ENCODE measurements around the gene SRD5A1.

SRD5A1 gene

DNA sequence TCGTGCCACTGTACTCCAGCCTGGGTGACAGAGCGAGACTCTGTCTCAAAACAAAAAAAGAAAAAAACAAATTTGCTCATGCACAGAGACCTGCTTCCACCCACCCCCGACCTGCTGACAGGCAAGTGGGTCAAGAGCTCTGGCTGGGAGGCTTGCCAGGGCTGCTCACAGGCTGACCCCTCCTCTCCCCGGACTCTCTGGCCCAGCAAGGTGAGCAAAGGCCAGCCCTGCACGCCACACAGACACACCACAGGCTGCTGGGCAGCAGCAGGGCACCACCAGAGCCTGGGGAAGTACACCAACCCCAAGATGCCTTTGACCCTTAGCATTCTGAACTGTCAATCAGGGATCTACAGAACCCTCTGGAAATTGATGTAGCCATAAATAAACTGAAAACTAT is 29.6 kb upstream of the SRD5A1 start:
- no peak overlapping the region for H3K27ac ChIP-seq
- no peak for DNase-seq (ENCODE audit: low read depth, low spot score)

DNA sequence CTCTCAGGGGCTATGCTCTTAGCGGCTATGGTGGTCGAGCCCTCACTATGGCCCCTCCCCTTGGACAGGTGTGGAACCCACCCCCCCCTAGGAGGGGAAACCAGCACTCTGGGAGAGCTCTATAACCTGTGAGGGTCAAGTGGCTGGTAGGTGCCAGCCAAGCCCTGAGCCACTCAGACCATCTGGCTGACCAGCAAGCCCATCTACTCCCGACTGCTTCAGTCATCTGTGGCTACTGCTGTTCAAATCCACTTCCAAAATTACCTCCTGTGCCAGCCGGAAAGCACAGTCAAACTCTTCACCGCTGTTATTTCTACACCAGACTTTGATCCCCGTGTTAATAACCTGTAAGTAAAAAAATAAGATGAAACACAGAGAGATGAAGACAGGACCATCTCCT is 28.9 kb upstream of the SRD5A1 start:
- no peak for DNase-seq (ENCODE audit: low read depth, low spot score)
- H3K27ac ChIP-seq, result no peak overlapping the region

DNA sequence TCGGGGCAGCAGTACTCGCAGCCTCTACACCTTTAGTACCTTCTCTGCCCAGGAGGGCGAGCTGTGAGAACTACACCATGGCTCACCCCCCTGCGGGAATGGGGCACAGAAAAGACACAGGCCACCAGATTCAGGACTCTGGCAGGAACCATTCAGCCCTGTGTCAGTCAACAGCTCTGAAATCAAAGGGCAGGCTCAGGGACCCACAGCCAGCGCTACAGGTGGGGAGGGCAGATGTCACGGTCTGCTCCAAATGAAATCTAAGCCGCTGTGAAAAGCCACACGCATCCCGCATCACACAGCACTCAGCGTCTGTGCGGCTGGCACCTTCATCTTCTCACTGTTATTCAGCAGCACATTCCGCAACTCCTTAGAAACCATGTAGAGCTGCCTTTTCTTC is 28.3 kb upstream of the SRD5A1 start:
- no peak overlapping the region for H3K27ac ChIP-seq
- no peak for DNase-seq (ENCODE audit: low read depth, low spot score)

DNA sequence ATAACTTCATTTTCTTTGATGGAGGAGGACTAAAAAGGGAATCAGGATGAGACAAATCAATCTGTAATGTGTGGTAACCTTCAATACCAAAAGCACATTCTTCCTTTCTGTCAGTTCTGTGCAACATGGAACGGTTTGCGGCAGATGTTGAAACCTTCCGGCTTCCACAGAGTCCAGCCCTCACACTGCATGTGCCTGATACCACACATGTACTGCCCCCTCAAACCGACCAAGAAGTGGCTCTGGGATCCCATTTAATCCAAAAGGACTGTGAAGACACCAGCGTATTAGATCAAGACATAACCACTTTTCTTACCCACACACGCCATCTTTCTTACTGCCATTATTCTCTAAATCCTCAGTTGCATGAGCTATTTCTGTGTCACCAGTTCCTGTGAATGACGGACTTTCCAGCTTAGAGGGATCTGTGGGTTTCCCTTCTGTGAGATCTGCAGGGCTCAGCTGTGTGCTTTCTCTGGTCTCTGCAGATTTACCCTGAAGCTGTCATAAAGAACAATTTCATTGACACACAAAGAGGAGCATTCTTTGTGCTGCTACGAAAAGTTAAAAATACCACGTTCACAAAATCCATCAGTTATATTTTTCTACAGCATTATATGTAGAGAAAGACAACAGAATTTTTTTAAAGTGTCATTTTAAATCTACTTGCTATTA is 26.2 kb upstream of the SRD5A1 start:
- DNase-seq (ENCODE audit: low read depth, low spot score), result no peak
- no peak overlapping the region for H3K27ac ChIP-seq

DNA sequence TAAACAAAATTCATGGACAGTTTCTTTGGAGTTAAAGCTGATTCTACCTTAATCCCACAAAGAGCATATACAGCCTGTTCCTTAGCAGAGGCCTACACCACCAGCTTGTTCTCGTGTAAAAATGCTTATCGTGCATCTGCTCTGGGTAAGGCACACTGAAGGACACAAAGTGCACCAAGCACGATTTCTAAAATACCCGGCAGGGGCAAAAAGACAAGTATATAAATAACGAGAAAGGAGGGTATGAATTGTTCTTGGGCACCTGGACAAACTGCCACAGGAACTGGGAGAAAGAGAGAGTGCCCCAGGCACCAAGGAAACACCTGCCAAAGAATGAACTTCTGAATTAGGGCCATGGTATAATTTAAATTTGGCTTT is 25.7 kb upstream of the SRD5A1 start:
- DNase-seq (ENCODE audit: low read depth, low spot score), result no peak
- no peak overlapping the region for H3K27ac ChIP-seq

DNA sequence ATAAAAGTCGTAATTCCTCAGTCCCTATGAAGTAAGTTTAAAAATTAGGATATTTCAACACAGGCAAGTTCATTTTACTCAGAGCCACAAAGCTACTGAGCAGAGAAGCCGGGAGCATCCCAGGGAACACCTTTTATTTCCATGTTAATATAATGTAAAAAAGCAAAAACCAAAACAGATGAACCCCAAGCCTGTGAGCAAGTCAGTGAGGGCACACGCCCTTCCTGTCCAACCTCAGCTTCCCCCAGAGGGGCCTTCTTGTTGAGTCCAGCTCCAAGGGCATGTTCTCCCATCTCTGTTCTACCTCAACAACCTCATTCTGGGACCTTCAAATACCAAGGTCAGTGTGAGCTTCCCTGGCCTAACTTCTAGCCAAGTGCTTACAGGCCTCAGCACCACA is 25.2 kb upstream of the SRD5A1 start:
- no peak overlapping the region for H3K27ac ChIP-seq
- no peak for DNase-seq (ENCODE audit: low read depth, low spot score)

DNA sequence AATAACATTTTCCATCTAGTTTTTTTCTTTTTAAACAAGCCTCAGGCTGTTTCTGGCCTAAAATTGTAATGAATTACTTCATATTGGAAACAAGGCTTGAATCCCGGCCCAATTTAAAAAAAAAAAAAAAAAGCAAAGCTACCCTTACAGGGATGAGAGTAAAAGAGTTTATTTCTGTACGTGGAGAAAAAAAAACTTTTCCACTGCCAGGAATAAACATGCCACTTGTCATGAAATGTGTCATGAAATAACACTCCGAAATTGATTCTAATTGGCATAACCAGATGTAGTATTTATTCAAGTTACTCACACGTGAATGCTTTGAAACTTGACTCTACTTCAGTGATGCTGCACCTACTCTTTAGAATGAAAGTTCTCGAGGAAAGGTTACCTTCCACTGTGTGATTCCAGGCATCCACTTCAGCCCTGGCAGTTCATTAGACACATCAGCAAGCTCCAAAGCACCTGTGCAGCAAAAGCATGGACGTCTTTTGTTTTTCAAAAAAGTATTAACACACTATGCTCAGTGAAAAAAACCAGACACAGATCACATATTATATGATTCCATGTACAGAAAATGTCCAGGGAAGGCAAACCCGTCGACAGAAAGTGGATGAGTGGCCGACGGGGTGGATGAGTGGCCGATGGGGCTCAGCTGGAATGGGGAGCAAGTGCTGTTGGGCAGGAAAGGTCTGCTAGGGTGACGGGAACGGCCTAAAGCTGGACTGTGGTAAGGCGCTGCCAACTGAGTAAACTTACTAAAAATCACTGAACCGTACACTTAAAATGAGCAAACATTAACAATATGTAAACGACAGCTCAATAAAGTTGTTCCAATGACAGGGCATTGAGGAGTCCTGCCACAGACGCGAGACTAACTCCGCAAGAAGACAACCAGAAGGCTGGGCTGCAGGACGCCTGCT is 21.6 kb upstream of the SRD5A1 start:
- DNase-seq (ENCODE audit: low read depth, low spot score), result no peak

DNA sequence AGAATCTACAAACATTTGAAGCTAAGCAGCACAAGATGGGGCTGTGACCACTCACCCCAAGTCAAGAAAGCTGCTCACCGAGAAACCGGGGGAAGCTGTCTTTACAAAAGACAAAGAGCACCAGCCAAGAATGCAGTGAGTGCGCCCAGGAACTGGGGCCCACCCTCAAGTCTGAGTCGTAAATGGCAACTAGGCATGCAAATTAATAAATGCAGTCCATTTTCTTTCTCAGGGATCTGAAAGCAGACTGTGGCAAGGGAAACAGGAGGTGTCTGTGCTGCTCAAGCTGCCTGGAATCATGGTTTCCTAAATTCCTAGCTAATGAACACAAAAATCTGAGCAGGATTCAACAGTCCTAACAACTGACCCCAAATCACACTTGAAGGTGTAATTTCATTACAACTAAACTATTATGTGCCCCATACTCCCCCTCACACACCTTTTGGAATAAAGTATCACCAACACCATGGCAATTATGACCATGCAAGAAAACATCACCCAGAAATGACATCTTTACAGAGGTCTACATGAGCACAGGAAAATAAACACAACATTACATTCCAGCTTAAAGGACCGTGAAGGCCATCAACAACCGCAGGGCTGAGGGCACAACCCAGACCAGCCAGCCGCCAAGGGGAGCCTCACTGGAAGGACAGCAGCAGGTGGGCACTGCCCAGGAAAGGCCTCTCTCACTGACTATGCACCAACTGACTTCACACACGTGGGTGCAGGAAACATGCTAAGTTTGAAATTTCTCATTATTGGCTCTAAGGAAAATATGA is 18.0 kb upstream of the SRD5A1 start:
- DNase-seq (ENCODE audit: low read depth, low spot score), result no peak
- H3K27ac ChIP-seq, result no peak overlapping the region

More for the DNA sequence above, 21.6 kb upstream of the SRD5A1 start:
- H3K27ac ChIP-seq, result no peak overlapping the region

DNA sequence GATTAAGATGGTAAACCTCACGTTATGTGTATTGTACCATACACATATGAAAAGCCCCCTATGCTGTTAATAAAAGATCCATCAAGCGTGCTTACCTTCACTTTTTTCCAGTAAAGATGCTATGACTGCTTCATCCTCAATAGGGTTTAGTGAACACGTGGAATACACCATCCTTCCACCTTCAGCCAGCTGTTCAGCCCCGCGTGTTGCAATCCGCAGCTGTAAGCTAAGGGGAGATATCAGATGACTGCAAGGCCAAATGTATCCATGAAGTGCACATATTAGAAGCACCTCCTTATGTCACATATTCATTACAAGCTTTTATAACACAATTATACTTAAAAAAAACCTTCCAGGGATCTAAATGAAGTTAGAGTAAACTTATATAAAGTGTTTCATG is 16.6 kb upstream of the SRD5A1 start:
- no peak for DNase-seq (ENCODE audit: low read depth, low spot score)
- H3K27ac ChIP-seq, result no peak overlapping the region

DNA sequence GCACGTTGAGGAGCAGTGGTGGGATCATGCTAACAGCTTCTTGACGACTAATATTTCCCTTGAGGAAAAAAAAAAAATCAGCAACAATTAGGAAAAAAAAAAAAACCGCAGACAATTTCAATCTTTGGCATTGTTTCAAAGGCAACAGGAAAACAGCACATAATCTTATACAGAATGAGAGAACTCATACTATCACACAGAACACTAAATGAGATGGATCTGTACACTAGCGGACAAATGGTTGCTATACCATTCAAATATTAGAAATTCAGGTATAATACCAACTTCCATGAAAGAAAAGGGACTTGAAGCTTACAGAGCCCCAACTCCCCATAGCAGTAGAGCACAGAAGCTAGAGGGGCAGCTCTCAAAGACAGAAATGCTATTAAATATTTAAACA is 10.0 kb upstream of the SRD5A1 start:
- H3K27ac ChIP-seq, result no peak overlapping the region
- DNase-seq (ENCODE audit: low read depth, low spot score), result no peak

DNA sequence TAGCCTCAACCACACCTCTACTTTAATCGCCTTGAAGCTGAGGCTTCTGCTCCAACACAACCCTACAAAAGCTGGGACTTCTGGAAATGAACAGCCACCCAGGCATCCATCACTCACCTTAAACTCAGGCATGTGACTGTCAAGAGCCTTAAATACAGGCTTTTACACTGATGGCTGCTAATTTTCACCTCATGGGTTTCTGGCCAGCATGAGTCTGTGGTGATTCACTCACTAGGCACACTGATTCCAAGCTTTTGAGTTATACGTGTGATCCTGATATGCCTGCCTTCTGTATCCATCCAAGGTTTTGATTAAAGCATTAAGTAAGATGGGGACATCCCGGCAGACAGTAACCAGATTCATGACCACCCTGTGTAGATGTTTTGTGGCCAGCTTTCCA is 9.3 kb upstream of the SRD5A1 start:
- no peak overlapping the region for H3K27ac ChIP-seq
- no peak for DNase-seq (ENCODE audit: low read depth, low spot score)

DNA sequence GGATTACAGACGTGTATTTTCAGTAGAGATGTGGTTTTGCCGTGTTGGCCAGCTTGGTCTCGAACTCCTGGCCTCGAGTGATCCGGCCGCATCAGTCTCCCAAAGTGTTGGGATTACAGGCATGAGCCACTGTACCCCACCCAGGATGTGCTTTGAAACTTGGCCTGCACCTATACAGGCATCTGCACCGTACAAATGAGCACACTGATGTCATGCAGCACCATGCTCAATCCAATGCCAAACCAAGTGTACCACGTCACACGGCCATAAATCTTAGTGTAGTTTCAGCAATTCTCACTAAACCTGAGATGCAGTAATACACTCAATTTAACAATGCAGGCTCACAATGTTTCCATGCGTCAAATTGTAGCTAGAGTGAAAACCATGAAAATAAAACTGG is 6.7 kb upstream of the SRD5A1 start:
- no peak for DNase-seq (ENCODE audit: low read depth, low spot score)
- H3K27ac ChIP-seq, result no peak overlapping the region

DNA sequence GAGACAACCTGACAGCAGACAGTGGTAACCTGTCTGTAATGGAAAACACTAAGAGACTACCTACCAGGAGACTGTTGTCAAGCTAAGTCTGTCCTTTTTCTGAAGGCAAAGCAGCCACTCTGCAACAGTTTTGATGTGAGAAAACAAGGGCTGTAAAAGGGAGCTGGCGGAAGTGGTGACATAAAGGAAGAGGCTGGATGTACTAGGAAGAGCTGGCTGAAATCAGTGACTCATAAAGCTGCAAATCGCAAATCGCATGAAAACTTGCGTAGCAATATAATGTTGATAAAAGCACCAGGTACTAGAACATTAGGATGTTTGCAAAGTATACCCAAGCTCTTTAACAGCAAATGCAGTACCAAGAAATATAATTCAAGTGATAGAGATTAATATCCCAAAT is 1.8 kb upstream of the SRD5A1 start:
- DNase-seq (ENCODE audit: low read depth, low spot score), result no peak

DNA sequence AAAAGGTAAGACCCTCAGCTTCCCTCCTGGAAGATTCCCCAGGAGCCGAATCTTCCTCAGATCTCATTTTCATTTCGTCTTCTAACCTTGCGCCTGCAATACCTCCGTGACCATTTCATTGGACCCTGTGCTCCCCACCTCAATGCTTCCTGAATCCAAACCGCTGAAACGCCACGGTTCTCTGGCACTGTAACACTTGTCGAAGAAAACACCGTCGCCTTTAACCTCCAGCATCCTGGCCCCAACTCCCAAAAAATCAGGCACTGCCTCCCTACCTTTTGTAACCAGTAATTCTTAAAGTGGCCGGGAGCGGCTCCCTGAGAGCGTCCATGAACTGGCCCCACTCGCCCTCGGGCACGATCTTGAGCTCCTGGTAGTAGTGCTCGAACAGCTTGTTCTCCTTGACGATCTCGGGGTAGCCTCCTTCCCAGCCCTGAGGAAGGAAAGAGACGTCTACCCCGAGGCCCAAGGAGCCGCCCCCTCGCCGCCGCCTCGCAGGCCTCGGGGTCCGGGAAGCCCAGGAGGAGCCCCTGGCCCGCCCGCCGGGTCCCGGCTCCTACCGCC is 834 bp upstream of the SRD5A1 start:
- no peak for DNase-seq (ENCODE audit: low read depth, low spot score)
- H3K27ac ChIP-seq, result peak overlapping the region; percentile 80

More for the DNA sequence above, 1.8 kb upstream of the SRD5A1 start:
- no peak overlapping the region for H3K27ac ChIP-seq

DNA sequence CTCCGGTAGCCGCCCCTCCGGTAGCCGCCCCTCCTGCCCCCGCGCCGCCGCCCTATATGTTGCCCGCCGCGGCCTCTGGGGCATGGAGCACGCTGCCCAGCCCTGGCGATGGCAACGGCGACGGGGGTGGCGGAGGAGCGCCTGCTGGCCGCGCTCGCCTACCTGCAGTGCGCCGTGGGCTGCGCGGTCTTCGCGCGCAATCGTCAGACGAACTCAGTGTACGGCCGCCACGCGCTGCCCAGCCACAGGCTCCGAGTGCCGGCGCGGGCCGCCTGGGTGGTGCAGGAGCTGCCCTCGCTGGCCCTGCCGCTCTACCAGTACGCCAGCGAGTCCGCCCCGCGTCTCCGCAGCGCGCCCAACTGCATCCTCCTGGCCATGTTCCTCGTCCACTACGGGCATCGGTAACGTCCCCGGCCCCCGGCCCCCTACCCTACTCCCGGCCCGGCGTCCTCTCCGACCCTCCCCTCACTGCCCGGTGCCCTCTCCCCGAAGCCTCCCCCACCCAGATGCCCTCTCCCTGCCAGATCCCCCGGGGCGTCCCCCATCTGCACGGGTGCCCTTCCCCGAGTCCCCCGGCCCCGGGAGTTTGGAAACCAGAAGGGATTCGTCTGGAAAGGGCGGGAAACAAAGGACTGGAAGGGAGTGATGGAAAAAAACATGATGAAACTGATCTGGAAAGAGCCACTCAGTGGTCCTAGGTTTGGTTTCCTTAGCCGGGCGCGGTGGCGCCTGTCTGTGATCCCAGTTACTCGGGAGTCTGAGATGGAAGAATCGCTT is 417 bp downstream of the SRD5A1 start:
- H3K27ac ChIP-seq, result peak overlapping the region; percentile 80
- DNase-seq (ENCODE audit: low read depth, low spot score), result no peak

DNA sequence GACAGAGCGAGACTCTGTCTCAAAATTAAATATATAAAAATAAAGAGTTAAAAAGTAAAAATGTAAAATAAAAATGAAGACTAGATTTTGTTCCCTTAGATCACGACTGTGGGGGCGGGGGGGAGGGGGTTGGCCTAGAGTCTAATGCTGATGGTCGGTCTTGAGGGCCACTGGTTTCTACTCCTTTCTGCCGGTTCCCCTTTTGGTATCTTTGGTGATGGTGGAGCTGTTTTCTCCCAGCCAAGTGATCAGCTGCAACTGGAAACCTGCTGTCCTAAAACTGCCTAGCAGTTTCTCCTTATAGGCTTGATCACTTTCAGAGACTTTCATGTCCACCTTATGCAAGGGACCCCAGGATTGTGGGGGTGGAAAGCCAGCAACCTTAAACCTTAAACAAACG is 1.1 kb downstream of the SRD5A1 start:
- peak overlapping the region; percentile 80 for H3K27ac ChIP-seq

DNA sequence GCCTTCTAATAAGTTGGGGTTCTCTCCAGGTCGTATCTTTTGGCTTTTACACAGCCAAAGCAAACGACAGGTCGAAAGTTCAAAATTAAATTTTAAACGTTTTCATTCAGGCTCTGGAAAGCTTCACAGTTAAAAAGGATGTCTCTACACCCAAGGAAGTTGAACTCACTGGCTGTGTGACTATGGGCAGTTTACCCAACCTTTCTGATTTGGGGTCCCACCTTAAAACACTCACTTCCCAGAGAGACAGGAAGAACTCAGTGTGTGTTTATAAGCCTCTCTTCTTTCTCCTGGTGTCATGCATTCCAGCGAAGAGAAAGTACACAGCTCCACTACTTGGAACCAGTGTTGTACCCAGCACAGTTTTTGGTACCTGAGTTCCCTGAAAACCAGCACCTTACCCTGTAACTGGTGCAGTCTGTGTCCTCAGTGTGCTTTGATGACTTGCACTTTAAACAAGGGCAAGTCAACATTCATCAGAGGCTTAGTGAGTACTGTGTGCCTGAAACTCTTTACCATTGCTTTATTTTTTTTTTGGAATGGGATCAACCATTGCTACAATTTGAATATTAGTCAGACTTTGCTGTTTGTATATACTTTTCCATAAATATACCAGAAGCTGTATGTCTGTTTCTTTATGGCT is 1.7 kb downstream of the SRD5A1 start:
- H3K27ac ChIP-seq, result peak overlapping the region; percentile 80
- no peak for DNase-seq (ENCODE audit: low read depth, low spot score)

More for the DNA sequence above, 1.1 kb downstream of the SRD5A1 start:
- no peak for DNase-seq (ENCODE audit: low read depth, low spot score)

DNA sequence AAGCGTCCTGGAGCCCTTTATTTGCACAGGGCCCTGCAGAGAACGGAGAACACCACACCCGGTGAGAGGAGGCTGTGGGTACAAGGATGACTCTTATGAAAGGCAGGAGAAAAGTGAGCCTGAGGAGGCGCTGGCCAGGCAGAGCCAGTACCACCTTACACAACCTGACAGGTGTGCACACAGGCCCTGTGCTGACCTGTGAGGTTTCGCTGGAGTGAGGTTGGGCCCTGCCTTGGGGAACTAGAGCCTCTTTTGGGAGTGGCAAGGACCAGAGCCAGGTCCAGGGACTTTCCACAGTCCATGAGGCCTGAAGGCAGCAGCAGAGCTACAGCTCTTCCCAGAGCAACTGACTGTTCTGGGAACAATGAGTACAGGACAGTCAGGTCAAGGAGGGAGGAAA is 3.1 kb downstream of the SRD5A1 start:
- peak overlapping the region; percentile 80 for H3K27ac ChIP-seq
- DNase-seq (ENCODE audit: low read depth, low spot score), result peak; percentile 90

DNA sequence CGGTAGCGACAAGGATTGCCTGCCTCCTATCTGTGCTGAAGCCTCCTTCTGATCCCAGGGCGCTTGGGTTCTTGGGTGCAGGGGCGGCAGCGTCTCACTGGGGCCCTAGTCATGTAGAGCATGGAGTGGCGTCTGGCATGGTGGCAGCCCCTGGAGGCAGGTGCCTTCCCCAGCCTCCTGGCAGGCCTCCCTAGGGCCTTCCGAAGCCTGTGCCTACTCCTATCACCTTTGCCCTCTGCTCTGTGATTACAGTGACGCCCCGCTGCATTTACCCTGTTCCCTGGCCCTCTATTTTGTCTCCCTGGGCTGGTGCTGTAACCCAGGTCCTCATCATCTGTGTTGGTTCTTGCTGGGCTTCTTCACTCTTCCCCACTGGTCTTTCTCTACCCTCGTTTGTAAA is 3.8 kb downstream of the SRD5A1 start:
- H3K27ac ChIP-seq, result peak overlapping the region; percentile 80
- no peak for DNase-seq (ENCODE audit: low read depth, low spot score)

Data from epithelial cell of prostate (primary cell).